HG02973 (cell line): ENCODE measurements around the gene RSRC1.
"Not testable (repeated sequence)": the region's sequence is repeated elsewhere in the genome, so short reads cannot be mapped to it uniquely, and the experiment has no call there.

Experiments used
- ATAC-seq: cut with Tn5 transposase; IDR thresholded peaks from one replicate; pipeline ENCODE4 v1.9.1; 2021; ENCODE audit warnings: moderate library complexity; ENCODE audit not compliant: unreplicated experiment

RSRC1 gene

GRCh38 chr3:158220575-158220974 lies 110.7 kb downstream of the RSRC1 start:
- no peak for ATAC-seq

GRCh38 chr3:158221426-158221825 lies 111.5 kb downstream of the RSRC1 start:
- ATAC-seq = no peak

- ATAC-seq = no peak
These were observed 116.5 kb downstream of the RSRC1 start for GRCh38 chr3:158226429-158226828.

- not testable (repeated sequence) for ATAC-seq
These were observed 119.1 kb downstream of the RSRC1 start for GRCh38 chr3:158228942-158229341.

DNA sequence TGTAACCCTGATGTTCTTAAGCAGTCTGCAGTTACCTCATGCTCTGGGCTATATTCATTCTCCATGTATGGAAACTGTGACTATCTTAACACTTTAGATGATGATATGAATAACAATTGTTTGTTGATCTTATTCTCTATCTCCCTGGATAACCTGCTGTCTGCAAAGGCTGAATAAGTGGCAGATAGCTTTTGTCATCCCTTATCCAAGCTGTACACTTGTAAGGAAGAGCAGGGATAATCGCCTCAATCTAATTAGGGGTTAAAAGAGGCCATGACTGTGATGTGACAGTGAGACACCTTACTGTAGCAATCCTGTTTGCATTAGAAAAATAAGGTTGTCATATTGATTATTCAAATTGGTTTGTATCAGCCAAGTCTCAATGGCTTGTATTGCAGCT lies 123.9 kb downstream of the RSRC1 start:
- no peak for ATAC-seq

DNA sequence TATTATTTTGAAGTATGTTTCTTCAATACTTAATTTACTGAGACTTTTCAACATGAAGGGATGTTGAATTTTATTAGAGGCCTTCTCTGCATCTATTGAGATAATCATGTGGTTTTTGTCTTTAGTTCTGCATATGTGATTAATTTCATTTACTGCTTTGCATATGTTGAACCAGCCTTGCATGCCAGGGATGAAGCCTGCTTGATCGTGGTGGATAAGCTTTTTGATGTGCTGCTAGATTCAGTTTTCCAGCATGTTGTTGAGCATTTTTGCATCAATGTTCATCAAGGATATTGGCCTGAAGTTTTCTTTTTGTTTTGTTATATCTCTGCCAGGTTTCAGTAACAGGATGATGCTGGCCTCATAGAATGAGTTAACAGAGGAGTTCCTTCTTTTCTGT lies 134.4 kb downstream of the RSRC1 start:
- ATAC-seq = no peak

DNA sequence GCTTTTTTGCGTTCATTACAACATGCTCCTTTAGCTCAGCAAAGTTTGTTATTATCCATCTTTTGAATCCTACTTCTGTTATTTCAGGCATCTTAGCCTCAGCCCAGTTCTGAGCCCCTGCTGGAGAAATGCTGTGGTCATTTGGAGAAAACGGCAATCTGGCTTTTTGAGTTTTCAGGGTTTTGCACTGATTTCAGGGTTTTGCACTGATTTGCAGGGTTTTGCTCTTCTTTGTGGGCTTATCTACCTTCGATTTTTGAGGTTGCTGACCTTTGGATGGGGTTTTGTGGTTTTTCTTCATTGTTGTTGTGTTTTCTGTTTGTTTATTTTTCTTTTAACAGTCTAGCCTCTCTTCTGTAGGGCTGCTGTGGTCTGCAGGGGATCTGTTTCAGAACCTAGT lies 137.4 kb downstream of the RSRC1 start:
- ATAC-seq = no peak

- peak; percentile 49 for ATAC-seq
These were observed 138.4 kb downstream of the RSRC1 start for GRCh38 chr3:158248261-158248660.

- ATAC-seq = no peak
These were observed 139.3 kb downstream of the RSRC1 start for GRCh38 chr3:158249183-158249582.

DNA sequence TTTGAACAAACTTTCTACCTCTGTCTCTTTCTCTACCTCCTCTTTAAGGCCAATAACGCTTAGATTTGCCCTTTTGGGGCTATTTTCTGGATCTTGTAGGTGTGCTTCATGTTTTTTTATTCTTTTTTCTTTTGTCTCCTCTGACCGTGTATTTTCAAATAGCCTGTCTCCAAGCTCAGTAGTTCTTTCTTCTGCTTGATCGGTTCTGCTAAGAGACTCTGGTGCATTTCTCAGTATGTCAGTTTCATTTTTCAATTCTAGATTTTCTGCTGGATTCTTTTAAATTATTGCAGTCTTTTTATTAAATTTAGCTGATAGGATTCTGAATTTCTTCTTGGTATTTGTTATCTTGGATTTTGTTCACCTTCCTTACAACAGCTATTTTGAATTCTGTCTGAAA lies 148.7 kb downstream of the RSRC1 start:
- no peak for ATAC-seq

DNA sequence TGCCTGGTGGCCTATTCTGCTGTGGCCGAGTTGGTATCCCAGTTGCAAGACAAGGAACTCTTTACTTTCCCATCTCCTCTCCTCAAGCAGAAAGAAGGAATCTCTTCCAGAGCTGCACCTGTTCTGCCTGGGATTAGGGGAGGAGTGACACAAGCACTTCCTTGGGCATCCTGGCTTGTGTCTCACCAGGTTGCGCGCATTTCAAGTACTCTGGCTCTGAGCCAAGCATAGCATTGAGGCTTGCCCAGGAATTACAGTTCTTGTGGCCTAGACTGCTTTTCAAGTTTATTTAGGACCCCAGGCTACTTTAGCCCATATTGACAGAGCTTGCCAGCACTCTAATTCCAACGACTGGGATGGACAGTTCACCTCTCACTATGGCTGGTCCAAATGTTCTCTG lies 150.5 kb downstream of the RSRC1 start:
- no peak for ATAC-seq

GRCh38 chr3:158261371-158261991 lies 151.6 kb downstream of the RSRC1 start:
- ATAC-seq = no peak

DNA sequence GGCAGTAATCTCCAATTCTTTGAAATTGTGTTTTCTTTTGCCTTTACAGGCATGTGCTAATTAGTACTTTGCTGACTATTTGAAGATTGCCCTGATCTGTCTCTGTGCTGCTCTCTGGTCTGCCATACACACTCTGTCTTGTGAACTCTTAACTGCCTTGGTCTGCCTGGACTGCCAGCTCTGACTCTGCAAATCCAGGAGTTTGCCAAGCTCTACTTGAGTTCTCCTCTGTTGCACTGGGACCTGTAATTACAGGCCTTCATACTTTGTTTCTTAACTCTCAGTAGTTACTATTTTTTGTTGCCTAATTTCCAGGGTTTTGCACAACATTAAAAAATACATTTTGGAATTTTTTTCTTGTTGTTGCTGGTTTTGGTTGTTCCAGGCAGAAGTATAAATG lies 155.0 kb downstream of the RSRC1 start:
- ATAC-seq = no peak

- ATAC-seq = no peak
These were observed 157.1 kb downstream of the RSRC1 start for GRCh38 chr3:158267015-158267414.

- ATAC-seq = no peak
These were observed 160.1 kb downstream of the RSRC1 start for GRCh38 chr3:158269942-158270341.

DNA sequence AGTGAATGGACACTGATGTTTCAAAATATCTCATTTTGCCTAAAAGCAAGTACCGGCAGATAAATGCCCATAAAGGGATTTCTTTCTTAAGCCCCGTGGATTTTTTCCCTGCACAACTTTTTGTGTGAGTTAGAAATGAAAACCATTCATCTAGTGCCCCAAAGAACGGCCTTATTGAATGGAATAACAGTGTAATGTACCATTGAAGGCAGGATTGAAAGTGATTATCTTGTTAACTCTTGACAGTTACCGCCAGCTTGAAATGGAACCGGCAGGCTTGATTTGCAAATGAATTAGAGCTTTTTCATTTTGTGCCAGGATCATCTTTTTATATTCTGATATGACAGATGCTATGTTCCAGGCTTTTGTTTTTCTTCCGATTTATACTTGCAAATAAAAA lies 162.2 kb downstream of the RSRC1 start:
- no peak for ATAC-seq

- no peak for ATAC-seq
These were observed 163.8 kb downstream of the RSRC1 start for GRCh38 chr3:158273656-158274055.

GRCh38 chr3:158278187-158278586 lies 168.3 kb downstream of the RSRC1 start:
- no peak for ATAC-seq

- ATAC-seq = no peak
These were observed 169.7 kb downstream of the RSRC1 start for GRCh38 chr3:158279609-158280008.

DNA sequence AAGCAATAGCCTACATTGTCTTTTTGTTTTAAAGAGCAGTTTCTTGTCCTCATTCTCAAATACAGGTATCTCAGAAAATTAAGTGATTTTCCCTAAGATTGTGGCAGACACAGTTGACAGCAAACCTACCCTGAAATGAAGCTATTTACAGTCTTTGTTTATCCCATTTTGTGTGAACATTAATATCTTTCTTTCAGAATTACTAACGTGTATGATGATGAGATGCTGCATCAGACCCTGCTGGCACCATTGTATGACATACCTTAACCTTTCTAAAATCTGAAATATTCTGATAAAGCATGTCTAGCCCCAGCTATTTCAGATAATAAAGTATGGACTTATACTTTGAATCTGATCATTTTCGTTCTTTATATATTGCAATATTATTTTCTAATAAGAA lies 185.9 kb downstream of the RSRC1 start:
- no peak for ATAC-seq

GRCh38 chr3:158297940-158298339 lies 188.1 kb downstream of the RSRC1 start:
- no peak for ATAC-seq

DNA sequence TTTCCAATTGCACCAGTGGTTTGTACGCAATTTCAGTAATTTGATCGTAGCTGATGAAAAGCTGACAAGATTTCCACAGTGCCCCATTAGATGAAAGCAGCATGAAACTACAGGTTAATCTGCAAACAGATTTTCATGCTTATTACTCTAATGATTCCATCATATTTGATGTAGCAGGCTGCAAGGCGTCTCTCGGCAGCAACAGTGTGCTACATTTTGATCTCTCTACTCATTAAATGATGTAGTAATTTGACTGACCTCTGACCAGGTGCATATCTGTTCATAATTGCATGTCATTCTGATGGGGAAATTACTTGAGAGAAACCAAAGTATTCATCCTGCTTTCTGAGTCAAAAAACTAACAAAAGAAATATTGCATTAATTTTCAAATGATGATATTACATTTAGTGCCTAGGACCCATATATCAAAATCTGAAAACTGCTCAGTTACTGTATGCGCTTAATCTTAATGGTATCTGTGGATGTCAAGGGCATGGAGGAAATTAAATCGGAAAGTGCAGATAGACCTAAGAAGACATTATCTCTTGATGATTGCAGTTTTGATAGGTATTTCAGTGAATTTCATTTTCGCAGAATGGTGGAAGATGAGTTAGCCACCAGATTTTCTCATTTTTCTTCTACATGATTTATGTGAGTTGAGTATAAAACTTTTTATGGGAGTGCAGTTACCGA lies 198.5 kb downstream of the RSRC1 start:
- no peak for ATAC-seq
